Fibroblast of gingiva (primary cell): ENCODE measurements around the gene TMPRSS11D.

Source experiments
- DNase-seq: peaks from one replicate; pipeline ENCODE4 v3.0.0-alpha.2; 2011; ENCODE audit warnings: low read depth

The TMPRSS11D gene, protein sequence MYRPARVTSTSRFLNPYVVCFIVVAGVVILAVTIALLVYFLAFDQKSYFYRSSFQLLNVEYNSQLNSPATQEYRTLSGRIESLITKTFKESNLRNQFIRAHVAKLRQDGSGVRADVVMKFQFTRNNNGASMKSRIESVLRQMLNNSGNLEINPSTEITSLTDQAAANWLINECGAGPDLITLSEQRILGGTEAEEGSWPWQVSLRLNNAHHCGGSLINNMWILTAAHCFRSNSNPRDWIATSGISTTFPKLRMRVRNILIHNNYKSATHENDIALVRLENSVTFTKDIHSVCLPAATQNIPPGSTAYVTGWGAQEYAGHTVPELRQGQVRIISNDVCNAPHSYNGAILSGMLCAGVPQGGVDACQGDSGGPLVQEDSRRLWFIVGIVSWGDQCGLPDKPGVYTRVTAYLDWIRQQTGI

DNA sequence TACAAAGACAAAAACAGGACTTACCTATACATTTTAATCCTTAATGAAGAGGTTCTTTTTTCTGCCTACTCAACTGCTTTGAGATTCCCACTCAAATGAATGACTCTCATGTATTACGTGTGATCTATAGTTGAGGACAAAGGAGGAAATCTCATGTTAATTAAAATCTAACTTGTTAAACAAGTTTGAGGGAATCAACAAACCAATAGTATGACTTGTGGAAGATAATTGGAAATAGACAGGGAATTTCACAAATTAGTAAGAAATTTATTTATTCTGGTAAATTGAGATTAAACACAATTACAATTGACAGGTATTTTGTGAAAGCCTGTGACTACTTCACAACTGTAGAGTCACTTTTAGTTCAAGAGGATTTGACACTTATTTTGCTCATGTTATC lies at the start of gene TMPRSS11D:
TSS of gene TMPRSS11D (minus strand) at position 101 of the 400 bp plus-strand sequence. CDS start at position 32, 69 bp downstream.
- no peak for DNase-seq

DNA sequence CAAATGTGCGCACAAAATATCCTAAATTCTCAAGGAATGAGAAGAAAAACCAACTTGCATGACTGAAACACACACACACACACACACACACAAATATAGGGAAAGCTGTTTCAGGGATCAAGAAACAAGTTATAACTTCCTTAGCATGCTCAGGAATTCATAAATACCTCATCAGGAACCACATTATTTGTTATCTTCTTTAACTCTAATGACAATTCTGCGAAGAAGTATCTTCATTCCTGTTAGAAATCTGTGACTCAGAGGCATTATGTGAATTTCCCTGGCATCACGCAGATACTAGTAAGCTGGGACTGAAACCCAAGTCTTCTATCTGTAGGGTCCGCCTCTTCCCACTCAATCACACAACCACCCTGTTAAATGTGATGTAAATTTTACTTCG lies 49.2 kb upstream of the TMPRSS11D start:
- DNase-seq: no peak

DNA sequence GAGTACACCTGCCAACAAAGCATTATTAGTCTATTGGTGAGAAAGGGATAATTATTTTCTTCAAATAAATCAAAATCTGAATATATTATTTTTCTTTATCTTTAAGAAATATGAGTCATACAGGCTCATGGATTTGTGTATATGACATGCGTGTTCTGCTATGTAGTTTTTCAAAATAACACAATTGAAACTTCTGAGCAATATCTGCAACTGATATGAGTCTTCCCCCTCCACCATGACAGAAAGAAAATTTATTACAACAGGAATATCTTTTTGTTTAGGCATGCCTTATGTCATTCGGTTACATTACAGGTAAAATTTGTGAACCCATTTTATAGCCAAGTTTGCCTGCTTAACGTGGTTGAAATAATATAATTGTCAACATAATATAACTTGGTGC lies 47.5 kb upstream of the TMPRSS11D start:
- no peak for DNase-seq

DNA sequence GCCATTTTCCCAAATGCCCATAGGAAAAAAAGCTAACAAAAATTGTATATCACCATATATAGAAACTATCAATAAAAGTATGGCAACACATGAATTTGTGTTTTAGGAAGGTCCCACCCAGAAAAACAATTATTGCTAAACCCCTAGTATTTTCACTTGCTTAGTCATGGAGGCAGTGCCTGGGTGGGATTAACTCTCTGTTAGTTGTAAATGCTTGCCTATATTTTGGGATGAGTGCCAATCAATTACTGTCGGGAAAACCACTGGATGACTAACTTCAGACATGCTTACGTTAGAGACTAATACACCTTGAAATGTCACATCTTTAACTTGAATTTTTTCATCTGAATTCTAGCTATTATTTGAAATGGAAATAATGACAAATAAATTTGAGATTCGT lies 45.6 kb upstream of the TMPRSS11D start:
- DNase-seq: no peak

DNA sequence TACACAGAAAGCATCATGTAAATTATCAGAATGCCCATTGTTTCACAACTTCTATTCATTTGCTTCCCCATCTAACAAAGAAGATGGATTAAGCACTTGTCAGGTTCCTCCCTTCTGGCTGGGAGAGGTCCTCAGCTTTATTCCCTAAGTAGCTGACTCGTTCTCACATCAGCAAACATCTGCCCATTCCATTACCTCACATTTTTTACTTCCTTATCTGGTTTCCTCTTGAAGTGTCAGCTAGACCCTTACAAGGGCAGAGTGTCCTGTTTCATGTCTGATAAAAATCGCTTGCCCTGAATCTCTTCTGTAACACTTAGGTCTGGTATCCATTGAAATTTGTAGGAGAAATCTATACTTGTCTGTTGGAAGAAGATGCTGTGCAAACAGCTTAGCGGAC lies 44.7 kb upstream of the TMPRSS11D start:
- no peak for DNase-seq

DNA sequence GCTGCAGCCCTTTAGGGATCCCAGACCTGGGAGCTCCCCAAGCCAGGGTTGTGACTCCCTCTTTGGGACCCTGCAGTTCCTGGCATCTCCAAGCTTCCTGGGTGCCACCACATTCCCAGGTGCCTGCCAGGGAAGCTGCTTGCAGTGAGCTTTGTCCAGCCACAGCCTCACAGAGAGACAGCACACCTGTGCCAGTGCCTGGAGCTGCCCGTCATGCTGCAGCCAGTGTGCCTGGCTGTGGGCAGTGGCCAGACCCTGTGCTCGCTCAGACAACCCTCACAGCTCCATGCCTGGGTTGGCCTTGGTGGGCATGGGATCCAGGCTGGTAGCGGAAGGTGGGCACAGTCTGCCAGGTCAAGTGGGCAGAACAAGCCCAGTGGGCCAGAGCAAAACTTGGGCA lies 43.4 kb upstream of the TMPRSS11D start:
- no peak for DNase-seq

DNA sequence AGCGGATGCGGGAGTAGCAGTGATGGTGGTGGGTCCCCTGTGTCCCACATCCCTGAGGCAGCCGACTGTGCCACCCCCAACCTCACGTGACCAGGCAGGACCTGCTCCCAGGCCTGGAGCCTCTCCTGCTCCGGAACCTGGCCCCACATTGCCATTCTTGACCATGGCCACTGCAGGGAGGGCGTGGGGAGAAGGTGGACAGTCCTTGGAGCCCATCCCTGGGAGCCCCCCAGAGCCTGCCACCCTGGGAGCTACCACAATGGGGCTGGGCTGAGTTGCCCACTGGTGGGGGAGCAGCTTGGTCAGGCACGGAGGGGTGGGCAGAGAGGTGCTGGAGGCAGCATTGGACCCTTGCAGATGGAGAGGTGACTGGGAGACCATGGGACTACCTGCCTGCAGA lies 42.7 kb upstream of the TMPRSS11D start:
- no peak for DNase-seq

DNA sequence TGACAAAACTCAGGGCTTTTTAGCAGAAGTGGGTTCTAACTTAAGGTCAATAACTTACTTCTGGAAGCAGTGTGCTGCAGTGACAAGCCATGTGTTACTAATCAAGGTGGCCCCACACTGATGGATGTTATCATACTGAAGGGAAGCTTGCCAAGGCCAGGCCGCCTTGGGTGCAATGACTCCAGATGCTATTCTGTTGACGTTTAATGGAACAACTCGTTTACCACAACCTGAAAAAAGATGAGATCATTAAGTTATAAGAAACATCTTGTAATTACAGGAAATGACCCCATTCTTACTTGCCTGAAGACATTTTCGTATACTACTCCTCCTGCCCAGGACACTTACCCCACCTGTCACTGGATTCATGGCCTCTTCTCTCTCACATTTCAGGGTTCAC lies 38.9 kb upstream of the TMPRSS11D start:
- peak; percentile 4 for DNase-seq

DNA sequence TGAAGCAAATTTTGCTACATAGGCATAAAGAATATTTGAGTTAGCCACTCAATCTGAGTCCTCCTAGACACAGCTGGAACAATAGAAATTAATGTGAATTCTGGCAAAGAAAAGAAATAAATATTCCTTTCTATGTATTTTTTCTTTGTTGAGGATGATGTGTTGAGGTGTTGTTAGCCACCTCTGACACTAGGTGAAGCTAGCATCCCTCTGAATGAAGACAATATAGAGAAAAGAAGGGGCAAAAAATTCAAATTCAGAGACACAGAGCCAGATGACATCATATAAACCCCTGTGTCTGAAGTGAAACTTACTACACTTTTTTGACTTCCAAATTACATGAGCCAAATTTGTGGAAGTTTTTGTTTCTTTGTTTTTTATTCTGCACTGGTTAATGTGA lies 34.6 kb upstream of the TMPRSS11D start:
- no peak for DNase-seq

DNA sequence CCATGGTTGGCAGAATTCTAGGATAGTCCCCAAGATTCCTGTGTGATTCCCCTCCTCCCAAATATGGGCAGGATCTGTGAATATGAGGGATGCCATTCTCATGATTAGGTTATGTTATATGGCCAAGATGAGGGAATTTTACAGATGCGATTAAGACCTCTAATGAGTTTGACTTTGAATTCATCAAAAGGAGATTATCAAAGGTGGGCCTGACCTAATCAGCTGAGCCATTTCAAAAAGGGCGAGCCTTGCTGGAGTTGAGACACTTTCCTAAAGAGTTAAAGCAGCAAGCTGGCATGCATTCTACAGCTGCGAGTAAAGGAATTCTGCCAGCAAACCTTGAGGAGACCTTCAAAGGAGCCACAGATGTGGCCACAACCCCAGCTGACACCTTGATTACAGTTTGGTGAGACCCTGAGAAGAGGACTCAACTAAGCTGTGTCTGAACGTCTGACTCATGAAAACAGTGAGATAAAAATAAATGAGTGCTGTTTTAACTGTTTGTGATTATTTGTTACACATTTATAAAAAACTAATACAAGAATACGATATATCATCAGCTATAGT lies 31.7 kb upstream of the TMPRSS11D start:
- no peak for DNase-seq

DNA sequence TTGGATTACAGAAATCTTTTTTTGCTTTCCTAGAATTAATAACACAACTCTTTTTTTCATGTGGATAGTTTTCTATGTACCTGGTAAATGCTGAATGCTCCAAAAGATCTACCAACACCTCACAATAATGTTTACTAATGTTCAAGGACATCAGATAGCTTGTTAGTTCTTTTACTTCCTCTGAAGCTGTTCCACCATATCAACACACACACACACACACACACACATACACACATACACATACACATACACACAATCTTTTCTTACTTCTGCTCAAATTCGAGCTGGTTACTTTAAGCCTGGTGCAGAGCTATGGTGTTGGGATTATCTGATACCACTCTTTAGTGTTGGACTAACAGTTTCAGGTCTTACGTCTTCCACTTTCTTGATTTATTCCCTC lies 28.3 kb upstream of the TMPRSS11D start:
- no peak for DNase-seq

DNA sequence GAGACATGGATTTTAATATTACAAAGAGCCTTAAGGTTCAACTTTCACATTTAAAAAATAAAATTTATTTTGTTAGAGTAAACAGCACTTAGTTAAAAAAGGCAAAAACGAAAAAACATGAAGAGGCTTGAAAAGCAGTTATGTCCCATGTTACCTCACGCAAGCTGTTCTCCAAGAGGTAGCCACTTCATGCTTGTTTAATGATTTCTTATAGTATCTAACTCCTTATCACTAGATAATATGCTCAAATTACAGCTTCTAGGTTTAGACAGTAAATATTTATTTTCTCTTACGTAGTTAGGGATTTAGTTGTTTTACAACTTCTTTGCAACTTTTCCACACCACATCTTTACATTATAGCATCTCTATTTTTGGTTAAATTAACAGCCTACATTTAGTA lies 27.8 kb upstream of the TMPRSS11D start:
- DNase-seq: no peak

DNA sequence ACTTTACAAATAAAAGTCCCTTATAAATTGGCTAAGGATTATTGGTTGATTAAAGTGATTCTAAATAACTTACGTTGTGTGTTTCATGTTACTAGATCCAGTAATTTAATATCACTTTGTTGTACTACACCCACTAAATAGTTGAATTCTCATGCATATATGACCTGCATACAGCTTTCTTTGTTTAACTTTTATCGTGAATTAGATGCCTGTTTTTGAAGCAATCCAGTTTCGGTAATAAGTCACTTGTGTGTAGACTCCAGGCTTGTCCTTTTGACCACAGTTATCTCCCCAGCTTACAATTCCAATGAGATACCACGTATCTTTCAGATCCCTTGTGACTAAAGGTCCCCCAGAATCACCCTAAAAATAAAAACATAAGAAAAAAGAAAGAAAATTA lies 27.3 kb upstream of the TMPRSS11D start:
- DNase-seq: no peak

DNA sequence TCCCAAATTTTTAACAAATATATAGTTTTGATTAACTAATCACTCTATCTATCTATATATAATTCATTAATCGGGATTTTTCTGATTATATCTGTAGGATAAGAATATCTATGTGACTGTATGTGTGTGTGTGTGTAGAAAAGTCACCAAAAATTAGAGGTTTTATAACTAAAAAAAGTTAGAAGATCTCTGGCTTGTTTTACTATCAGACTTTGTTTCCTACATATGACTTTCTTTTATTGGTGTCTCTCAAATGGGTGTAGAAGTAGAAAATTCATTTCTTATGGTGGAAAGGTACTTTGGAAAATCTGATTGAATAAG lies 26.7 kb upstream of the TMPRSS11D start:
- DNase-seq: no peak

DNA sequence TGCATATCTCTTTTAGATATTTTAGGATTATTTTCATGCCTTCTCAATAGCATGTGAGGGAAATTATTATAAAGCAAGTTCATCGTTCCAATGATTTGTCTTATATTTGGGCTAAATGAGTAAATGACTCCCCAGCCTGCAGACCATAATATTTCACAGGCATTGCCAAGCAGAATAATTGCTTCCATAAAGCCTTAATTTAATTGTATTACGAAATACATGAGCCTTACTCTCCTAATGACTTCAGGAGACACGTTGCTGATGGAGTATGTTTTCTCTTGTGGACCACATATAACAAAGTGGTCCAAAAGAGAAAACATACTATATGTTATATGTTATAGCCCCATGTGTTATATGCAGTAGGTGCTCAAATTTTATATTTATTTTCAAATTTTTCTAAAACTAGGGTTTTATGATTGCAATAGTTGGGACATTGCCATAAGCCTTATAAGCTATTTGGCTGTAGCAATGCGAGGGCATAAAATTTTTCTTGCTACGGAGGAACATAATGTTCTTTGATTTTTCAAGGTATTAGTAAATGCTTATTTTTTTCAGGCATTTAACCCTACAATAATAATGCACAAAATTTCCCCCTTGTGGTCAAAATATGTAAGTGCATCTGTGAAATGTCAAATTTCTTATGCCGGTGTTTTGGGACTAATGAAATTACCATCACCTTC lies 26.2 kb upstream of the TMPRSS11D start:
- peak; percentile 71 for DNase-seq

DNA sequence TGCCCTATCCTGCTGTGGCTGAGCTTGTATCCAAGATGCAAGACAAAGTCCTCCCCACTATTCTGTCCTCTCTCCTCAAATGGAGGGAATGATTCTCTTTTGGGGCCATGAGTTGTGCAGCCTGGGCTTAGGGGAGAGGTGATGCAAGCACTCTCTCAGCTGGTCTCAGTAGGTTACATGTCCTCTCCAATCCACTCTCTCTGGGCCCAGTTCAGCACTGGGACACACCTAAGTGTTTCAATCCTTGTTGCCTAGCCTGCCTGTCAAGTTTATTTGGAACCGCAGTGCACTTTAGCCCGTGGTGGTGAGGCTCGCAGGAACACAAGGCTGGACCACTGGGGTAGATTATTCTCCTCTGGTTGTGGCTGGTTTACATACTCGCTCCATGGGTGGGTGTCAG lies 23.8 kb upstream of the TMPRSS11D start:
- DNase-seq: no peak

DNA sequence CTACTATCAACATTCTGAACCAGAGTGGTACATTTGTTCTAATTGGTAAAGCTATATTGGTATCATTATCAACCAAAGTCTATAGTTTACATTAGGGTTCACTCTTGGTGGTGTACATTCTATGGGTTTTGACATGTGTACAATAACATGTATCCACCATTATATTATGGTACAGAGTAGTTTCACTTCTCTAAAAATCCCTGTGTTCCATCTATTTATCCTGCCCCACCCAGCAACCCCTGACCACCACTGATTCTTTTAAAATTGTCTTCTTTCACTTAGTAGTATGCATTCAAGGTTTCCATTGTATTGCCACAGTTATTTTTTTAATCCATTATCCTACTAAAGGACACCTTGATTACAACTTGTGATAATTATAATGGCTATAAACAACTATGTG lies 15.3 kb upstream of the TMPRSS11D start:
- DNase-seq: no peak

DNA sequence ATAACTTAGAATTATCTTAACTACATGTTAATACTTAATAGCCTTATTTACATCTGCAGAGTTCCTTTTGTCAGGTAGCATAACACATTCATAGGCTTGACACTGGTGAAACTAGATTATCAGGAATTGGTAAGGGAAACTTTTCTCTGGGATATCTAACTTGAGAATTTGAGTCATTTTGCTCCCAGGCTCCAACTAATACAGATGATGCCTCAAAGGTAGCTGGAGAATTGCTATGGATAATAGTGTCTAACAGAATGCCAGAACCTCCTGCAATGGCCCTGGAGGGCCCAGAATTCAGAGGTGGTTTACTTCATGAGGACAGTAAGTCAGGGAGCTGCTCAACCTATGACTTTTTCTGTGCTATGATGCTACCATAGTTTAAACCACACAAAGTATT lies 13.9 kb upstream of the TMPRSS11D start:
- no peak for DNase-seq

DNA sequence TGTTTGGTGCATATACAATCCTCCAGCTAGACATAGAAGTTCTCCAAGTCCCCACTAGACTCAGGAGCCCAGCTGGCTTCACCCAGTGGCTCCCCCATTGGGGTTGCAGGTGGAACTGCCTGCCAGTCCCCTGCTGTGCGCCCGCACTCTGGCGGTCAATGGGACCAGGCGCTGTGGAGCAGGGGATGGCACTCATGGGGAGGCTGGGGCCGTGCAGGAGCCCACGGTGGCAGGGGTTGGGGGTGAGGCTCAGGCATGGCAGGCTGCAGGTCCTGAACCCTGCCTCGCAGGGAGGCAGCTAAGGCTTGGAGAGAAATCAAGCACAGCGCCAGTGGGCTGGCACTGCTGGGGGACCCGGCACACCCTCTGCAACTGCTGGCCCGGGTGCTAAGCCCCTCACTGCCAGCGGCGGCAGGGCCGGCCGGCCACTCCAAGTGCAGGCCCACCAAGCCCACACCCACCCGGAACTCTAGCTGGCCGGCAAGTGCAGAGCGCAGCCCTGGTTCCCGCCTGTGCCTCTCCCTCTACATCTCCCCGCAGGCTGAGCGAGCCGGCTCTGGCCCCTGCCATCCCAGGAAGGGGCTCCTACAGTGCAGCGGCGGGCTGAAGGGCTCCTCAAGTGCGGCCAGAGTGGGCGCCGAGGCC lies 12.7 kb upstream of the TMPRSS11D start:
- no peak for DNase-seq

DNA sequence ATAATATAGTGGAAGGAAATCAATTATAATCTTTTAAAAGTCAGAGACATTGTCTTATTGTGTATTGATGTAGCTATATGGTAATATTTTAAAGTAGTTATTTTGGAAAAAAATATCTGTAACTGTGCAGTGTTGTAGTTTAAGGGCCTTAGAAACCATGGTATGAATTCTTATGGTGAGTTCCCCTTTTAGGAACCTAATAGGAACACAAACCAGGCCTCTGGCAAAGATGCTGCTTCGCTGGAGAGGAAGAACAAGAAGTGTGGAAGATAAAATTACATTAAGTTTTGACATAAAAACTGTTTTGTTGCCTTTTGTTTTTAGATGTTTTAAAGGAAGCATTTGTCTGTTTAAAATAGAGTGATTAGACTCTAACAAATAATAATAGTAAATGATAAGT lies 10.9 kb upstream of the TMPRSS11D start:
- no peak for DNase-seq

DNA sequence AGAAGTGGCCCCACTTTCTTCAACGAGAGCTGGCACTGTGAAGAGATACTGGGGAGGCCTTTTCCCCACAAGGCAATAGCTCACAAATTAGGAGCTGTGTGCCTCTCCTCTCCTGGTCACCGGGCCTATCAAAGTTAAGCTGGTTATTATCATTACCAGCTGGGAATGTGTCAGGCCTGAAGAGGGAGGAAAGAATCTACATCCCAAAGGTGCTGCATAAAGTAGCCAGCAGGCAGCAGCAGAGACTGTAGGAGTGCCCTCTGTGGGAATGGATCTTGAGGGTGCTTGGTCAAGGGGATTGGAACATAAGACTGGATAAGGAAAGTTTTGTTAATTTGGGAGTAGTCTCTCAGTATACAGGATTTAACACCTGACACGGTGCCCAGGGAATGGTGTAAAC lies 9.1 kb upstream of the TMPRSS11D start:
- DNase-seq: no peak

DNA sequence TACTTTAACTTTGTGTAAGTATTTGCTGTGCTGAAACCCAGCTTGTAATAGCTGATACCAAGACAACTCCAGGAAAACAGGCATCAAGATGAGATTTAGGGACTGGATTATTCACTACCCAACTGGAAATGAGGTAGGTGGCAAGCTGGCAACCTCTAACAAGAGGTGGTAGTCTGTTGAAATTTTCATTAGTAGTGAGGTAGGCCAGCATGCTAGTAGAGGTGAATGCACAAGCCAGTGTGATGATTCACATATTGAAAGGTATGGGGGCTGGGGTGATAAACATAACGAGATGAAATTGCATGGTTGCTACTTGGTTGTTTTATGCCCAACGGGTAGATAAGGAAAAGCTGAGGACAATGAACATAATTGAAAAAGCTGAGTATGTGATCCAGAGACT lies 8.5 kb upstream of the TMPRSS11D start:
- no peak for DNase-seq

DNA sequence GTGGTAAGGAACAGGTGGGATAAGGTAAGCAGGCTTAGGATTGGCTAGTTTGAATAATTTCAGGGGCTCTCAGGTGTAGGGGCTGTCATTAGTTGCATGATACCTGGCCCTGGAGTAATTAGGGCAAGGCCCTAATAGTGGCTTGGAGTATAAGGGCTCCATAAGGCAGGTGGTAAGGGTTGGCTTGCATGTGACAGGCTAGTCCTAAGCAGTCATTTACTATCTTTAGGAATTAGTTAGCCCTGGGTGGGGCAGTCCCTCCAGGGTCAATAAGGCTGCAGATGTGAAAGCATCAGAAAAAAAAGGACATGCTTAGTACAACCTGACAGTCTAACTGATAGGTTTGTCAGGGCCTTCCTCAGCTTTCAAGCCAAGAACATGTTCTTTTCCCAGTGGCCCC lies 7.8 kb upstream of the TMPRSS11D start:
- DNase-seq: no peak
